H9 (cell line): ENCODE measurements around the gene DUS1L. TPM values are rescaled to one million over a fixed set of nuclear protein-coding genes. Genes with fewer than 3 reads are reported as not detected.

Experiments
- DNase-seq: peaks from one replicate; pipeline ENCODE4 v3.0.0-alpha.2; 2017
- H2AFZ ChIP-seq: one replicate; pipeline ENCODE4 v1.6.1; 2013; ENCODE audit warnings: mild to moderate bottlenecking, low read length, control low read depth, moderate library complexity
- H2AK5ac ChIP-seq: 2 replicates; pipeline ENCODE4 v1.6.1; 2013; ENCODE audit warnings: low read length, control low read depth, mixed read lengths; ENCODE audit not compliant: insufficient read length
- H2BK120ac ChIP-seq: one replicate; pipeline ENCODE4 v1.6.1; 2013; ENCODE audit warnings: low read depth, mild to moderate bottlenecking, low read length, control low read depth, inconsistent platforms; ENCODE audit not compliant: poor library complexity, severe bottlenecking
- H2BK12ac ChIP-seq: 2 replicates; pipeline ENCODE4 v1.6.1; 2013; ENCODE audit warnings: low read length, control low read depth, mixed read lengths, low read depth; ENCODE audit not compliant: insufficient read length
- H2BK15ac ChIP-seq: 2 replicates; pipeline ENCODE4 v1.6.1; 2013; ENCODE audit warnings: low read depth, low read length, control low read depth
- H2BK20ac ChIP-seq: one replicate; pipeline ENCODE4 v1.6.1; 2013; ENCODE audit warnings: low read depth, mild to moderate bottlenecking, low read length, control low read depth, inconsistent platforms; ENCODE audit not compliant: poor library complexity, severe bottlenecking
- H2BK5ac ChIP-seq: 2 replicates; pipeline ENCODE4 v1.6.1; 2013; ENCODE audit warnings: low read length, control low read depth, mixed read lengths; ENCODE audit not compliant: insufficient read length
- H3K14ac ChIP-seq: 2 replicates; pipeline ENCODE4 v1.6.1; 2013; ENCODE audit warnings: low read length, control low read depth; ENCODE audit not compliant: insufficient read depth
- H3K18ac ChIP-seq: 2 replicates; pipeline ENCODE4 v1.6.1; 2013; ENCODE audit warnings: low read depth, mild to moderate bottlenecking, mixed read lengths, low read length, control low read depth; ENCODE audit not compliant: insufficient read length
- H3K23ac ChIP-seq: 2 replicates; pipeline ENCODE4 v1.6.1; 2013; ENCODE audit warnings: low read length, control low read depth, mixed read lengths, low read depth; ENCODE audit not compliant: insufficient read length
- H3K23me2 ChIP-seq: 2 replicates; pipeline ENCODE4 v1.6.1; 2013; ENCODE audit warnings: low read depth, mild to moderate bottlenecking, mixed read lengths, low read length, control low read depth; ENCODE audit not compliant: insufficient read length, poor library complexity, severe bottlenecking
- H3K27ac ChIP-seq: 2 replicates; pipeline ENCODE4 v1.5.1; 2013; ENCODE audit warnings: low read length, control low read depth, mixed read lengths, low read depth; ENCODE audit not compliant: insufficient read length
- H3K27me3 ChIP-seq: 2 replicates; pipeline ENCODE4 v1.6.1; 2013; ENCODE audit warnings: low read length, control low read depth, inconsistent platforms; ENCODE audit not compliant: insufficient read depth
- H3K4ac ChIP-seq: 2 replicates; pipeline ENCODE4 v1.6.1; 2013; ENCODE audit warnings: low read depth, mild to moderate bottlenecking, control low read depth, inconsistent platforms, low read length, moderate library complexity
- H3K4me1 ChIP-seq: 2 replicates; pipeline ENCODE4 v1.6.1; 2013; ENCODE audit warnings: low read length, control low read depth, inconsistent platforms; ENCODE audit not compliant: insufficient read depth
- H3K4me2 ChIP-seq: 2 replicates; pipeline ENCODE4 v1.6.1; 2013; ENCODE audit warnings: low read length, control low read depth, mixed read lengths; ENCODE audit not compliant: insufficient read length, insufficient read depth
- H3K56ac ChIP-seq: 2 replicates; pipeline ENCODE4 v1.6.1; 2013; ENCODE audit warnings: low read depth, mild to moderate bottlenecking, mixed read lengths, low read length, control low read depth; ENCODE audit not compliant: insufficient read length
- H3K79me1 ChIP-seq: 2 replicates; pipeline ENCODE4 v1.6.1; 2013; ENCODE audit warnings: low read depth, mild to moderate bottlenecking, moderate library complexity, low read length, control low read depth, inconsistent platforms; ENCODE audit not compliant: insufficient read depth, poor library complexity, severe bottlenecking
- H3K79me2 ChIP-seq: 2 replicates; pipeline ENCODE4 v1.6.1; 2013; ENCODE audit warnings: low read length, control low read depth, inconsistent platforms; ENCODE audit not compliant: insufficient read depth
- H3K9ac ChIP-seq: 2 replicates; pipeline ENCODE4 v1.6.1; 2013; ENCODE audit warnings: low read length, control low read depth, mixed read lengths; ENCODE audit not compliant: insufficient read length; ENCODE audit errors: extremely low read depth
- H3K9me3 ChIP-seq: one replicate; pipeline ENCODE4 v1.6.1; 2013; ENCODE audit warnings: low read depth, low read length, inconsistent platforms; ENCODE audit not compliant: control insufficient read depth
- H3T11ph ChIP-seq: one replicate; pipeline ENCODE4 v1.6.1; 2013; ENCODE audit warnings: mild to moderate bottlenecking, low read length, control low read depth, inconsistent platforms
- H4K20me1 ChIP-seq: one replicate; pipeline ENCODE4 v1.6.1; 2013; ENCODE audit not compliant: control insufficient read depth, insufficient read length, insufficient read depth
- H4K5ac ChIP-seq: 2 replicates; pipeline ENCODE4 v1.6.1; 2013; ENCODE audit warnings: low read depth, mild to moderate bottlenecking, mixed read lengths, low read length, control low read depth; ENCODE audit not compliant: insufficient read length
- H4K8ac ChIP-seq: replicated peaks from 2 replicates; pipeline ENCODE4 v1.6.1; 2013; ENCODE audit warnings: low read length, control low read depth, mixed read lengths, low read depth; ENCODE audit not compliant: insufficient read length
- H4K91ac ChIP-seq: 2 replicates; pipeline ENCODE4 v1.6.1; 2013; ENCODE audit warnings: low read depth, mild to moderate bottlenecking, moderate library complexity, mixed read lengths, low read length, control low read depth; ENCODE audit not compliant: insufficient read length
- H3K27ac Mint-ChIP-seq, 3 experiments: 2 replicates in 2 of 3; 3 replicates in 1 of 3; pipeline ENCODE4 v1.8.0; 2020 to 2021; ENCODE audit warnings: mixed read lengths in 3 of 3, mild to moderate bottlenecking in 1 of 3, moderate library complexity in 1 of 3
- H3K27me3 Mint-ChIP-seq: 2 replicates; pipeline ENCODE4 v1.8.0; 2021; ENCODE audit warnings: low read depth, mild to moderate bottlenecking, moderate library complexity, mixed read lengths
- H3K36me3 Mint-ChIP-seq, 3 experiments: 2 replicates in 2 of 3; 3 replicates in 1 of 3; pipeline ENCODE4 v1.8.0; 2020 to 2021; ENCODE audit warnings: low read depth in 3 of 3, mixed read lengths in 3 of 3; ENCODE audit not compliant: insufficient read depth in 1 of 3
- H3K4me1 Mint-ChIP-seq, 2 experiments: 2 replicates each; pipeline ENCODE4 v1.8.0; 2020; ENCODE audit warnings: mixed read lengths in 2 of 2
- H3K4me3 Mint-ChIP-seq, 2 experiments: 2 replicates in 1 of 2; 3 replicates in 1 of 2; pipeline ENCODE4 v1.8.0; 2020 to 2021; ENCODE audit warnings: mild to moderate bottlenecking in 2 of 2, mixed read lengths in 2 of 2, moderate library complexity in 1 of 2
- H3K9me3 Mint-ChIP-seq, 2 experiments: 2 replicates in 1 of 2; 3 replicates in 1 of 2; pipeline ENCODE4 v1.8.0; 2020; ENCODE audit warnings: mild to moderate bottlenecking in 2 of 2, mixed read lengths in 2 of 2, moderate library complexity in 1 of 2
- WGBS: extraction: QIAGEN DNeasy Blood & Tissue Kit; methylation state at CpG from one replicate; pipeline ENCODE4 v1.1.7; 2013; ENCODE audit warnings: missing lambda C conversion rate, low lambda C conversion rate, mixed read lengths; ENCODE audit not compliant: insufficient read length; ENCODE audit errors: extremely low coverage; 5-methylcytosine and 5-hydroxymethylcytosine counted together
- total RNA-seq: library from RNA; stranded (reverse); gene quantifications from 2 replicates; pipeline ENCODE4 v1.2.1, GENCODE V29; 2021
- TF ChIP-seq, protein P1 (sequence below): fragments of 200-600 bp; sonication (generic); conservative IDR thresholded peaks from 3 replicates; pipeline ENCODE4 v1.8.0; 2021; ENCODE audit warnings: antibody characterized with exemption, mild to moderate bottlenecking

Gene DUS1L
- total RNA-seq, 1 experiment from 2014 or later: 103 TPM

DNA sequence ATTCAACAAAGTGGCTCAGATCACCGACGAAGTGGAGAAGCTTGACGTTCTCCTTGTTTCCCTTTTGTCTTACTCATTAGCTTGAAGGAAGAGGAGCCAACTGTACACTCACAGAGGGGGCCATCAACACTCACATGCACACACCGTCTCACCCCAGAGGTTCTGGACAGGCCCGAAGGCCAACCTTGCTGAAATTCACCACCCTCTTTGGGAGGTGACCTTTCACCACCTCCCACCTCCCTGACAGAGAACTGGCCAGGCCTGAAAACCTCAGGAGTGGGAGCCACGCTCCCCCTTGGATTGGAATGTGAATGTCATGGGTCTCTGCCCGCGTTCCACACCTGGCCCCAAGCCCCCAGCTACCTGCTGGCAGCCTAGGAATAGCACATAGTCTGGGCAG lies 30.1 kb downstream of the DUS1L start:
- no peak overlapping the region for H4K8ac ChIP-seq
- H3K23ac ChIP-seq: no peak overlapping the region
- H3K4me2 ChIP-seq: no peak overlapping the region
- H2BK5ac ChIP-seq: no peak overlapping the region
- no peak overlapping the region for H2AK5ac ChIP-seq
- Mint-ChIP-seq H3K9me3 (no peaks in the 10 kb centered on the region; a peak in 1 of 5 replicates), H3K4me1 (peaks cover 7 to 21% of the 10 kb centered on the region in 2 experiments), H3K4me3 (peak overlapping the region; percentile 33 to 62), H3K27me3 (peaks cover 14% of the 10 kb centered on the region), H3K27ac (no peak overlapping the region; a peak in 1 of 7 replicates), H3K36me3 (peaks cover 8 to 14% (median 12%) of the 10 kb centered on the region in 3 experiments; a peak in 5 of 7 replicates)
- no peak overlapping the region for H3T11ph ChIP-seq
- H4K5ac ChIP-seq: no peak overlapping the region
- no peak overlapping the region for H2BK15ac ChIP-seq
- H3K79me2 ChIP-seq: no peaks in the 10 kb centered on the region
- no peak overlapping the region for H2BK120ac ChIP-seq
- H4K20me1 ChIP-seq: no peaks in the 10 kb centered on the region
- H3K9ac ChIP-seq: no peak overlapping the region
- WGBS: no CpG with 5 or more reads among the region's 8 CpGs
- H3K14ac ChIP-seq: no peak overlapping the region
- no peak overlapping the region for H2AFZ ChIP-seq
- no peak overlapping the region for H2BK20ac ChIP-seq
- no peak overlapping the region for H3K27ac ChIP-seq
- TF ChIP-seq, protein P1, sequence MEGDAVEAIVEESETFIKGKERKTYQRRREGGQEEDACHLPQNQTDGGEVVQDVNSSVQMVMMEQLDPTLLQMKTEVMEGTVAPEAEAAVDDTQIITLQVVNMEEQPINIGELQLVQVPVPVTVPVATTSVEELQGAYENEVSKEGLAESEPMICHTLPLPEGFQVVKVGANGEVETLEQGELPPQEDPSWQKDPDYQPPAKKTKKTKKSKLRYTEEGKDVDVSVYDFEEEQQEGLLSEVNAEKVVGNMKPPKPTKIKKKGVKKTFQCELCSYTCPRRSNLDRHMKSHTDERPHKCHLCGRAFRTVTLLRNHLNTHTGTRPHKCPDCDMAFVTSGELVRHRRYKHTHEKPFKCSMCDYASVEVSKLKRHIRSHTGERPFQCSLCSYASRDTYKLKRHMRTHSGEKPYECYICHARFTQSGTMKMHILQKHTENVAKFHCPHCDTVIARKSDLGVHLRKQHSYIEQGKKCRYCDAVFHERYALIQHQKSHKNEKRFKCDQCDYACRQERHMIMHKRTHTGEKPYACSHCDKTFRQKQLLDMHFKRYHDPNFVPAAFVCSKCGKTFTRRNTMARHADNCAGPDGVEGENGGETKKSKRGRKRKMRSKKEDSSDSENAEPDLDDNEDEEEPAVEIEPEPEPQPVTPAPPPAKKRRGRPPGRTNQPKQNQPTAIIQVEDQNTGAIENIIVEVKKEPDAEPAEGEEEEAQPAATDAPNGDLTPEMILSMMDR: no peak
- H3K18ac ChIP-seq: no peak overlapping the region
- no peaks in the 10 kb centered on the region for H3K9me3 ChIP-seq
- H3K79me1 ChIP-seq: no peaks in the 10 kb centered on the region
- no peak overlapping the region for H4K91ac ChIP-seq
- peaks cover 8% of the 10 kb centered on the region for H3K23me2 ChIP-seq
- no peaks in the 10 kb centered on the region for H3K4me1 ChIP-seq
- H3K27me3 ChIP-seq: no peaks in the 10 kb centered on the region; the same call in 1 of the 2 replicates
- H3K4ac ChIP-seq: no peak overlapping the region
- no peak overlapping the region for H2BK12ac ChIP-seq
- no peak overlapping the region for H3K56ac ChIP-seq
- no peak for DNase-seq
